Psoas muscle (tissue), 8 donors: ENCODE measurements around the gene GRAP2. TPM values are rescaled to one million over a fixed set of nuclear protein-coding genes. Genes with fewer than 3 reads are reported as not detected.
A peak's percentile ranks its signal among the peaks of the same experiment; 100 is the strongest.

Source experiments
- ATAC-seq, 4 donors: fragments of 200-7000 bp; cut with Tn5 transposase; one replicate each; pipeline ENCODE4 v1.9.1; 2020; ENCODE audit warnings: moderate library complexity in 3 of 4, mild to moderate bottlenecking in 2 of 4
- DNase-seq, 2 donors: peaks; one replicate each; pipeline ENCODE4 v3.0.0-alpha.2; 2020
- H3K27ac ChIP-seq: fragments of 200-600 bp; one replicate; pipeline ENCODE4 v1.8.0; 2022
- H3K27me3 ChIP-seq, 3 donors: fragments of 200-600 bp in 1 of 3; one replicate each; pipeline versions ENCODE4 v1.6.1 to v1.8.0; 2013 to 2022; ENCODE audit warnings: low read length in 2 of 3, mild to moderate bottlenecking in 2 of 3, moderate library complexity in 1 of 3; ENCODE audit not compliant: insufficient read depth in 3 of 3
- H3K36me3 ChIP-seq, 2 donors: fragments of 200-600 bp in 1 of 2; one replicate each; pipeline versions ENCODE4 v1.6.1 to v1.8.0; 2013 to 2022; ENCODE audit warnings: low read depth in 1 of 2, mild to moderate bottlenecking in 1 of 2, moderate library complexity in 1 of 2; ENCODE audit not compliant: insufficient read depth in 1 of 2
- H3K4me1 ChIP-seq: fragments of 200-600 bp; one replicate; pipeline ENCODE4 v1.8.0; 2022
- H3K4me3 ChIP-seq: fragments of 200-600 bp; one replicate; pipeline ENCODE4 v1.8.0; 2022; ENCODE audit warnings: mild to moderate bottlenecking
- H3K9me3 ChIP-seq: fragments of 200-600 bp; one replicate; pipeline ENCODE4 v1.8.0; 2022
- CTCF ChIP-seq: fragments of 200-600 bp; IDR thresholded peaks from one replicate; pipeline ENCODE4 v1.8.0; 2022; ENCODE audit warnings: antibody characterized with exemption
- WGBS, 3 donors: extraction: QIAGEN DNeasy Blood & Tissue Kit; methylation state at CpG; one replicate each; pipeline versions ENCODE4 v1.1.6 to v1.1.7; 2013; 5-methylcytosine and 5-hydroxymethylcytosine counted together
- intact Hi-C, 2 donors: fragments of 100-400 bp; cut with DNase I; formaldehyde crosslinking; loops; one replicate each; pipeline versions ENCODE4 v1.11.0 to v1.14.2; 2022
- polyA plus RNA-seq, 3 donors: library from polyadenylated mRNA; stranded (reverse); fragments of 200-250 nt; gene quantifications; one replicate each; pipeline ENCODE4 v1.2.3, GENCODE V29; 2013
- total RNA-seq, 4 donors: library from RNA; stranded (reverse); fragmentation: NEBNext Ultra II Directional in 2 of 4; extraction: Animal tissue kit (Norgen Biotek cat#: 25700) in 2 of 4; gene quantifications; one replicate each; pipeline versions ENCODE4 v1.2.1 to v1.2.4, GENCODE V29; 2021 to 2023
- donor health status: healthy with polysubstance abuse.
- donor health status: DM: no; HTN: no; CAD: no; lungs with moderate emphysema.
- donor health status: Bipolar disorder and iron deficiency.
- donor health status: healthy.
- donor health status: DM: yes; HTN: yes; CAD: no.
- donor health status: DM: no; HTN: no; CAD: no.
- donor health status: DM: no; HTN: no; CAD: no.
- donor health status: DM: yes; HTN: yes; CAD: no.

Gene GRAP2
- total and polyA plus RNA-seq, 7 donors: 0.18 to 0.88 (median 0.33) TPM

- no peaks in the 10 kb centered on the region for H3K9me3 ChIP-seq
- intact Hi-C loops: no loop called here
- H3K27me3 ChIP-seq: peaks cover 3 to 59% (median 17%) of the 10 kb centered on the region in 3 donors
- H3K4me1 ChIP-seq: no peaks in the 10 kb centered on the region
- WGBS, 3 donors: 59 to 67% (median 63%) methylated on average over 4 of the region's 4 CpGs
- no peaks in the 10 kb centered on the region for H3K36me3 ChIP-seq
- no peak for TF ChIP-seq CTCF
- DNase-seq (no peak), ATAC-seq (no peak)
- H3K27ac ChIP-seq: no peak overlapping the region
- H3K4me3 ChIP-seq: no peak overlapping the region
Measured at GRCh38 chr22:39928536-39929520, 27.9 kb downstream of the GRAP2 start.

GRCh38 chr22:39931251-39931650, 30.4 kb downstream of the GRAP2 start:
- TF ChIP-seq CTCF: no peak
- WGBS, 3 donors: 50 to 52% (median 51%) methylated on average over 2 of the region's 2 CpGs
- Histone ChIP-seq H3K27me3 (peaks cover 3 to 51% (median 9%) of the 10 kb centered on the region in 3 donors), H3K9me3 (no peaks in the 10 kb centered on the region), H3K4me1 (no peaks in the 10 kb centered on the region), H3K4me3 (no peak overlapping the region), H3K27ac (no peak overlapping the region), H3K36me3 (no peaks in the 10 kb centered on the region)
- ATAC-seq (no peak), DNase-seq (no peak)
- intact Hi-C loops: no loop called here

GRCh38 chr22:39932166-39932565, 31.3 kb downstream of the GRAP2 start:
- ATAC-seq (no peak), DNase-seq (no peak)
- H3K9me3 ChIP-seq: no peaks in the 10 kb centered on the region
- no peaks in the 10 kb centered on the region for H3K4me1 ChIP-seq
- no peak for TF ChIP-seq CTCF
- no peak overlapping the region for H3K27ac ChIP-seq
- no peak overlapping the region for H3K4me3 ChIP-seq
- intact Hi-C loops: no loop called here
- no peaks in the 10 kb centered on the region for H3K36me3 ChIP-seq
- peaks cover 3 to 50% (median 7%) of the 10 kb centered on the region in 3 donors for H3K27me3 ChIP-seq
- 71 to 78% (median 77%) methylated on average over 2 of the region's 2 CpGs for WGBS, 3 donors

- DNase-seq: no peak
- intact Hi-C loops: no loop called here
- Histone ChIP-seq H3K9me3 (no peaks in the 10 kb centered on the region), H3K27ac (no peak overlapping the region), H3K36me3 (no peaks in the 10 kb centered on the region), H3K4me3 (no peak overlapping the region), H3K4me1 (no peaks in the 10 kb centered on the region), H3K27me3 (peaks cover 3 to 50% (median 4%) of the 10 kb centered on the region in 3 donors)
- TF ChIP-seq CTCF: peak; percentile 28
- WGBS, 3 donors: 73 to 82% (median 81%) methylated on average over 7 of the region's 7 CpGs
- ATAC-seq: no peak
Measured at GRCh38 chr22:39932918-39933649, 32.2 kb downstream of the GRAP2 start.
